Activated T-helper 17 cell treated with anti-CD3 and anti-CD28 coated beads, Interleukin-2, amount 50 U/mL, for 72 hours (primary cell): ENCODE data around the gene ZNF423. TPM values are rescaled to one million over a fixed set of nuclear protein-coding genes. Genes with fewer than 3 reads are reported as not detected.
A peak's percentile ranks its signal among the peaks of the same experiment; 100 is the strongest.

Source experiments
- ATAC-seq: fragments of 150-1000 bp; cut with Tn5 transposase; replicated peaks from 2 replicates; pipeline ENCODE4 v1.10.0; 2021; ENCODE audit warnings: mild to moderate bottlenecking, moderate library complexity
- H3K27ac Mint-ChIP-seq: one replicate; pipeline ENCODE4 v1.8.0; 2022; ENCODE audit warnings: mixed read lengths
- H3K27me3 Mint-ChIP-seq: one replicate; pipeline ENCODE4 v1.8.0; 2022; ENCODE audit warnings: mixed read lengths
- H3K36me3 Mint-ChIP-seq: one replicate; pipeline ENCODE4 v1.8.0; 2022; ENCODE audit warnings: low read depth, mild to moderate bottlenecking, mixed read lengths
- H3K4me1 Mint-ChIP-seq: one replicate; pipeline ENCODE4 v1.8.0; 2022; ENCODE audit warnings: mixed read lengths
- H3K4me3 Mint-ChIP-seq: one replicate; pipeline ENCODE4 v1.8.0; 2022; ENCODE audit warnings: mild to moderate bottlenecking, mixed read lengths
- H3K9me3 Mint-ChIP-seq: one replicate; pipeline ENCODE4 v1.8.0; 2022; ENCODE audit warnings: mixed read lengths
- total RNA-seq, 2 donors: library from RNA; stranded (reverse); gene quantifications; one replicate each; pipeline ENCODE4 v1.2.3, GENCODE V29; 2022

The ZNF423 gene
- not detected for total RNA-seq

- peaks cover 37% of the 10 kb centered on the region for H3K27me3 Mint-ChIP-seq
- H3K9me3 Mint-ChIP-seq, result no peaks in the 10 kb centered on the region
- peaks cover 4% of the 10 kb centered on the region for H3K4me1 Mint-ChIP-seq
- H3K36me3 Mint-ChIP-seq, result no peaks in the 10 kb centered on the region
- ATAC-seq, result no peak
- H3K27ac Mint-ChIP-seq, result no peak within 1 kb of the TSS
- H3K4me3 Mint-ChIP-seq, result peak within 1 kb of the TSS; percentile 66
Measured at GRCh38 chr16:49855822-49856671, at the start of gene ZNF423. Gene ZNF423 (minus strand): TSS chr16:49856112. CDS start chr16:49855774, 338 bp downstream.

GRCh38 chr16:49904348-49905062 lies 48.6 kb upstream of the ZNF423 start:
- Mint-ChIP-seq H3K27ac (no peak overlapping the region), H3K4me1 (no peaks in the 10 kb centered on the region), H3K4me3 (no peak overlapping the region), H3K36me3 (no peaks in the 10 kb centered on the region), H3K27me3 (no peaks in the 10 kb centered on the region), H3K9me3 (no peaks in the 10 kb centered on the region)
- no peak for ATAC-seq

GRCh38 chr16:49902908-49903307 lies 47.0 kb upstream of the ZNF423 start:
- Mint-ChIP-seq H3K27ac (no peak overlapping the region), H3K27me3 (no peaks in the 10 kb centered on the region), H3K4me3 (no peak overlapping the region), H3K4me1 (no peaks in the 10 kb centered on the region), H3K36me3 (no peaks in the 10 kb centered on the region), H3K9me3 (no peaks in the 10 kb centered on the region)
- ATAC-seq, result no peak

- Mint-ChIP-seq H3K4me1 (no peaks in the 10 kb centered on the region), H3K4me3 (no peak overlapping the region), H3K27ac (no peak overlapping the region), H3K27me3 (no peaks in the 10 kb centered on the region), H3K9me3 (no peaks in the 10 kb centered on the region), H3K36me3 (no peaks in the 10 kb centered on the region)
- no peak for ATAC-seq
Measured at GRCh38 chr16:49901711-49902110, 45.8 kb upstream of the ZNF423 start.

- ATAC-seq, result no peak
- Mint-ChIP-seq H3K36me3 (no peaks in the 10 kb centered on the region), H3K27ac (no peak overlapping the region), H3K4me1 (no peaks in the 10 kb centered on the region), H3K9me3 (no peaks in the 10 kb centered on the region), H3K4me3 (no peak overlapping the region), H3K27me3 (peaks cover 3% of the 10 kb centered on the region)
Measured at GRCh38 chr16:49900875-49901274, 45.0 kb upstream of the ZNF423 start.

GRCh38 chr16:49899991-49900695 lies 44.2 kb upstream of the ZNF423 start:
- no peak for ATAC-seq
- Mint-ChIP-seq H3K9me3 (no peaks in the 10 kb centered on the region), H3K4me1 (no peaks in the 10 kb centered on the region), H3K4me3 (no peak overlapping the region), H3K27me3 (peaks cover 5% of the 10 kb centered on the region), H3K27ac (no peak overlapping the region), H3K36me3 (no peaks in the 10 kb centered on the region)

GRCh38 chr16:49896447-49896964 lies 40.6 kb upstream of the ZNF423 start:
- Mint-ChIP-seq H3K36me3 (no peaks in the 10 kb centered on the region), H3K4me3 (no peak overlapping the region), H3K4me1 (no peaks in the 10 kb centered on the region), H3K27ac (no peak overlapping the region), H3K9me3 (no peaks in the 10 kb centered on the region), H3K27me3 (peaks cover 11% of the 10 kb centered on the region)
- no peak for ATAC-seq

GRCh38 chr16:49890876-49891275 lies 35.0 kb upstream of the ZNF423 start:
- Mint-ChIP-seq H3K4me1 (no peaks in the 10 kb centered on the region), H3K27ac (no peak overlapping the region), H3K27me3 (peaks cover 19% of the 10 kb centered on the region), H3K9me3 (no peaks in the 10 kb centered on the region), H3K36me3 (no peaks in the 10 kb centered on the region), H3K4me3 (no peak overlapping the region)
- no peak for ATAC-seq

GRCh38 chr16:49889725-49890397 lies 33.9 kb upstream of the ZNF423 start:
- Mint-ChIP-seq H3K27me3 (peaks cover 20% of the 10 kb centered on the region), H3K27ac (no peak overlapping the region), H3K36me3 (no peaks in the 10 kb centered on the region), H3K4me3 (no peak overlapping the region), H3K9me3 (no peaks in the 10 kb centered on the region), H3K4me1 (no peaks in the 10 kb centered on the region)
- no peak for ATAC-seq

- Mint-ChIP-seq H3K27me3 (peaks cover 23% of the 10 kb centered on the region), H3K36me3 (no peaks in the 10 kb centered on the region), H3K27ac (no peak overlapping the region), H3K9me3 (no peaks in the 10 kb centered on the region), H3K4me3 (no peak overlapping the region), H3K4me1 (no peaks in the 10 kb centered on the region)
- no peak for ATAC-seq
Measured at GRCh38 chr16:49886554-49887094, 30.7 kb upstream of the ZNF423 start.

- no peaks in the 10 kb centered on the region for H3K36me3 Mint-ChIP-seq
- no peak overlapping the region for H3K4me3 Mint-ChIP-seq
- H3K27me3 Mint-ChIP-seq, result peaks cover 17% of the 10 kb centered on the region
- ATAC-seq, result no peak
- no peak overlapping the region for H3K27ac Mint-ChIP-seq
- H3K9me3 Mint-ChIP-seq, result no peaks in the 10 kb centered on the region
- H3K4me1 Mint-ChIP-seq, result no peaks in the 10 kb centered on the region
Measured at GRCh38 chr16:49884033-49885015, 28.4 kb upstream of the ZNF423 start.

- Mint-ChIP-seq H3K27ac (no peak overlapping the region), H3K4me1 (no peaks in the 10 kb centered on the region), H3K4me3 (no peak overlapping the region), H3K27me3 (peaks cover 19% of the 10 kb centered on the region), H3K9me3 (no peaks in the 10 kb centered on the region), H3K36me3 (no peaks in the 10 kb centered on the region)
- no peak for ATAC-seq
Measured at GRCh38 chr16:49883076-49884014, 27.4 kb upstream of the ZNF423 start.
